Stimulated activated memory B cell treated with anti-CD40 and anti-IgM and Interleukin-4, amounts not matched to agents 10 μg/mL and 1 μg/mL and 100 μg/mL, for 72 hours (primary cell): Measurements from ENCODE around the gene WRNIP1.
A peak's percentile ranks its signal among the peaks of the same experiment; 100 is the strongest.

ENCODE experiments used
- ATAC-seq: fragments of 150-1000 bp; cut with Tn5 transposase; 2 replicates; pipeline ENCODE4 v1.10.0; 2021
- H3K27ac Mint-ChIP-seq: one replicate; pipeline ENCODE4 v1.8.0; 2022; ENCODE audit warnings: mild to moderate bottlenecking, mixed read lengths
- H3K27me3 Mint-ChIP-seq: one replicate; pipeline ENCODE4 v1.8.0; 2022; ENCODE audit warnings: mixed read lengths
- H3K36me3 Mint-ChIP-seq: one replicate; pipeline ENCODE4 v1.8.0; 2022; ENCODE audit warnings: mixed read lengths
- H3K4me1 Mint-ChIP-seq: one replicate; pipeline ENCODE4 v1.8.0; 2022; ENCODE audit warnings: mixed read lengths
- H3K4me3 Mint-ChIP-seq: one replicate; pipeline ENCODE4 v1.8.0; 2022; ENCODE audit warnings: mild to moderate bottlenecking, moderate library complexity, mixed read lengths
- H3K9me3 Mint-ChIP-seq: one replicate; pipeline ENCODE4 v1.8.0; 2022; ENCODE audit warnings: mixed read lengths

WRNIP1 gene

DNA sequence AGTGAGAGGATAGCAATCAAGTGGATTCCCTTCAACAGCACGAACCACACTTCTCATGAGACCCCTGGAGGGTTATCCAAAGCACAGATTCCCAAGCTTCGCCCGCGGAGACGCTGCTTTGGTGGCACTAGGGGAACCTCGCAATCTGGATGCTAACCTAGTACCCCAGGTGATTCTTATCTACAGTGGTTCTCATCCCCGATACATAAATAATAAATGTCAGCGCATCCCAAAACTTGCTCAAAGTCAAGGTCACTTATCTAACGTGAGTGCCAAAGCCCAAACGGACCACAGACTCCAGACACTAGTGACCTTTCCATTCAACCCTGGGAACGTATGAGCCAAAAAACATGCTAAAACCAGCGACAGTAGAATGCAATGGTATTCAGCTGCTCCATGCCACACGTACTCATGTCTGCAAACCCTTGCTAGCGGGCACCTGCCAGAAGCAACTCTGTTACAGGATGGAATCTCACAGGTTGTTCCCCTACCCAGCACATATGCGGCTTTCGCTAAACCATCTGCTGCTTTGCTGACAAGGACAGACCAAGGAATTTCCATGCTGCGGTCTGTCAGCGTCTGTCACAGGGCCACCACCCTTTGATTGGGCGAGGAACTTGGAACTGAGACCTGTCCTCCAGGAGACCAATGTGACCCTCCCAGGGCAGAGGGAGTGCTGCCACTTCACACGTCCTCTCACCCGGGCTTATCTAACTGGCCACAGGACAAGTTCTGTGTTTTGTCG is 31.3 kb upstream of the WRNIP1 start:
- H3K36me3 Mint-ChIP-seq: no peaks in the 10 kb centered on the region
- peaks cover 5% of the 10 kb centered on the region for H3K27me3 Mint-ChIP-seq
- no peak for ATAC-seq
- no peaks in the 10 kb centered on the region for H3K9me3 Mint-ChIP-seq
- peaks cover 10% of the 10 kb centered on the region for H3K4me1 Mint-ChIP-seq
- no peak overlapping the region for H3K4me3 Mint-ChIP-seq
- H3K27ac Mint-ChIP-seq: peak overlapping the region; percentile 88

GRCh38 chr6:2734488-2735166 is 30.6 kb upstream of the WRNIP1 start:
- H3K4me3 Mint-ChIP-seq: no peak overlapping the region
- peaks cover 10% of the 10 kb centered on the region for H3K4me1 Mint-ChIP-seq
- no peak for ATAC-seq
- H3K36me3 Mint-ChIP-seq: no peaks in the 10 kb centered on the region
- H3K27me3 Mint-ChIP-seq: no peaks in the 10 kb centered on the region
- H3K9me3 Mint-ChIP-seq: no peaks in the 10 kb centered on the region
- H3K27ac Mint-ChIP-seq: no peak overlapping the region

- H3K27me3 Mint-ChIP-seq: no peaks in the 10 kb centered on the region
- H3K4me3 Mint-ChIP-seq: no peak overlapping the region
- no peak for ATAC-seq
- peaks cover 8% of the 10 kb centered on the region for H3K4me1 Mint-ChIP-seq
- peaks cover 6% of the 10 kb centered on the region for H3K36me3 Mint-ChIP-seq
- H3K9me3 Mint-ChIP-seq: no peaks in the 10 kb centered on the region
- no peak overlapping the region for H3K27ac Mint-ChIP-seq
Observed at GRCh38 chr6:2737885-2738284, 27.3 kb upstream of the WRNIP1 start.

GRCh38 chr6:2738373-2738979 is 26.7 kb upstream of the WRNIP1 start:
- H3K9me3 Mint-ChIP-seq: no peaks in the 10 kb centered on the region
- no peaks in the 10 kb centered on the region for H3K27me3 Mint-ChIP-seq
- H3K4me1 Mint-ChIP-seq: peaks cover 2% of the 10 kb centered on the region
- peaks cover 6% of the 10 kb centered on the region for H3K36me3 Mint-ChIP-seq
- no peak overlapping the region for H3K4me3 Mint-ChIP-seq
- peak; percentile 53 for ATAC-seq
- H3K27ac Mint-ChIP-seq: no peak overlapping the region

DNA sequence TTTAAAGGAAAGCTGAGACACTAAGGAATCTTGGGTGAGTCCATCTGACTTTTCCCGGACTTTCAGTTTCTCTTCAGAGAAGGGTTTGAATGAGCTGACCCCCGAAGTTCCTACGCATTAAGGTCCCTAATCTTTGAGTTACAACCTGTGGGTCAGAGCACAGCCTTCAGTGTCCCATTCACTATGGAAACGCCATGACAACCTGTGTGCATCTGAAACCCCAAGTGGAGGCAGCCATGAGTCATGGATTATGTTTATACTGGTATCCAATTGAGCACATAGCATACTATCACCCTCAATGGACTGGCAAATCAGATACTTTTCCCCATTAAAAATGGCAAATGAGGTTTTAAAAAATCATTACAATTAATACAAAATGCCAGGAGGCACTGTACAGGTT is 25.9 kb upstream of the WRNIP1 start:
- H3K36me3 Mint-ChIP-seq: peaks cover 6% of the 10 kb centered on the region
- no peak overlapping the region for H3K27ac Mint-ChIP-seq
- ATAC-seq: no peak
- no peaks in the 10 kb centered on the region for H3K27me3 Mint-ChIP-seq
- H3K4me1 Mint-ChIP-seq: no peaks in the 10 kb centered on the region
- H3K4me3 Mint-ChIP-seq: no peak overlapping the region
- no peaks in the 10 kb centered on the region for H3K9me3 Mint-ChIP-seq

DNA sequence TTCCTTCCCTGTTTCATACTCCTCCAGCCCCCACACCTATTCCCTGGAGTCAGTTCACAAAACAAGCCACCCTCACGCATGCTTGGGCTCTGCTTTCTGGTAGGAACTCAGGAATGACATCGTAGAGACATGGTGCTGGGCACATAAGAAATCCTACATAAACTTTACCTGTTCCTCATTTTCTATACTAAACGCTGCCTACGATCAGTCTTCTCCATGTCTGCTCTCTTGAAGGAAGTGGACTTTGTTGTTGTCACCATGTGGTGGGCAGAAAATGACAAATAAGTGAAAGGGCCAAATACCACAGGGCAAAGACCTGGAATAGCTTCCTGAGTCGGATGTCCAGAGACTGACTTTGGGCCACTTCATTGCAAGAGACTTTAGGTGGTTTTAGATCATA is 24.6 kb upstream of the WRNIP1 start:
- no peaks in the 10 kb centered on the region for H3K27me3 Mint-ChIP-seq
- peaks cover 6% of the 10 kb centered on the region for H3K36me3 Mint-ChIP-seq
- no peak overlapping the region for H3K4me3 Mint-ChIP-seq
- no peak for ATAC-seq
- H3K27ac Mint-ChIP-seq: no peak overlapping the region
- no peaks in the 10 kb centered on the region for H3K4me1 Mint-ChIP-seq
- H3K9me3 Mint-ChIP-seq: no peaks in the 10 kb centered on the region

- no peak for ATAC-seq
- no peaks in the 10 kb centered on the region for H3K27me3 Mint-ChIP-seq
- no peaks in the 10 kb centered on the region for H3K9me3 Mint-ChIP-seq
Observed at GRCh38 chr6:2741756-2742155, 23.4 kb upstream of the WRNIP1 start.

DNA sequence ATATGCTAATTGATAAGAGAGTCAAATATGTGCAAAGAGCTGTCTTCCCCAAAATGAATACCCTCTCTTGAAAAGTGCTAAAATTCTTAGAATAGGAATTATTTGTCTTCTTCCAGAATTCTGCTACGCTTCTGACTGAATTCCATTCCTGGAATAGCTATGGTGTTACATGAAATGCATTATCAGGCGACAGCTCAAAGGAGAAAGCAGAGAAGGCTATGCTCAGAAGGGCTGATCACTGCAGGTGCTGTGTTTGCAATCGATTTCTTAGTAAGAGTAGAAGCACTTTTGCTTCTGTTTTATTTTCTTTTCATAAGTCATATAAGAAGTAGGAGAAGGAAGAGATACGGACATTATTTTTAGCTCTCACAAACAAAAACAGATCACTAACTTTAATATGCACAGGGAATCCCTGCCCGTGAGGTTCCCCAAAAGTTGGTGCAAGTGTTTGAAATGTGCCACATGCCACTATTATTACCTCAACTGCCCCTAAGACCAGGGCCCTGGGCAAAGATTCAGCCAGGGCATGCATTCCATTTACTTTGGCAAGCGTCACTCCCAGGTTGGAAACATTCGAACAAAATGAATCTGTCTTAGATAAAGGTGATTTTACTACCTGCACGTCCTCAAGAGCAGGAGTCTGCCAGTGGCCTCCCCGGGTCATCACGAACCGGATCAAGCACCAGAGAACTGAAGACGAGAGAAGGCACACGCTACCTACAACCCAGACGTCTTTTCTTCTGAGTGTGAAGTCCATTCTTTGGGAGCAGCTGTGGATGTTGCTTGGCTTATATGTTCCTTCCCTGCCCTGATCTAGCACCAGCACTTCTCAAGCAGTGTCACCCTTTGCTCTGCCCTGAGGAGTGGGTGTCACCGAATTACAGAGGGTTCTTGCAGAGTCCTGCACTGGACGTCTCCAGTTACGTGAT is 21.6 kb upstream of the WRNIP1 start:
- no peak for ATAC-seq
- Mint-ChIP-seq H3K27ac (no peak overlapping the region), H3K36me3 (peaks cover 6% of the 10 kb centered on the region), H3K27me3 (no peaks in the 10 kb centered on the region), H3K4me3 (no peak overlapping the region), H3K4me1 (no peaks in the 10 kb centered on the region), H3K9me3 (no peaks in the 10 kb centered on the region)

More at GRCh38 chr6:2741756-2742155, 23.4 kb upstream of the WRNIP1 start:
- Mint-ChIP-seq H3K4me1 (no peaks in the 10 kb centered on the region), H3K4me3 (no peak overlapping the region), H3K36me3 (peaks cover 6% of the 10 kb centered on the region), H3K27ac (no peak overlapping the region)

- Mint-ChIP-seq H3K4me1 (no peaks in the 10 kb centered on the region), H3K4me3 (no peak overlapping the region), H3K27ac (no peak overlapping the region), H3K27me3 (no peaks in the 10 kb centered on the region), H3K9me3 (no peaks in the 10 kb centered on the region), H3K36me3 (peaks cover 6% of the 10 kb centered on the region)
- ATAC-seq: no peak
Observed at GRCh38 chr6:2744209-2744771, 20.9 kb upstream of the WRNIP1 start.

DNA sequence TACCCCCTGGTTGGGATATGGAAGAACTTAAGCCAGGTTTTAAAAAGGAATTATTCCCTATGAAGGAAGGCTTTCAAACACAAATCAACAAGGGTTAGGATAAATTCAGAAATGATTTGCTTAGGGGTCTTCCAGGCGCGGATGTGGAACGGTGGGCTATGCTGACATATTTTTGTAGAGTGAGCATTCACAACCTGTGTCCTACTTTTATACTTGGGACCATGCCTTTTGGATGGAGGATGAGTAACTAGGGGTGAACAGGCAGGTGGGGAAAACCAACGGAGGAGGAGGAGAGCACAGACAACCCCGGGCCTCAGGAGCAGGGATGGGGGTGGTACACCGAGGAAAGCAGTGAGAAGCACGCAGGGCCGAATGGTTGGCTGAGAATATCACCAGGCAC is 20.4 kb upstream of the WRNIP1 start:
- Mint-ChIP-seq H3K9me3 (no peaks in the 10 kb centered on the region), H3K27me3 (peaks cover 1% of the 10 kb centered on the region), H3K4me1 (peaks cover 2% of the 10 kb centered on the region), H3K4me3 (no peak overlapping the region), H3K36me3 (peaks cover 6% of the 10 kb centered on the region), H3K27ac (no peak overlapping the region)
- ATAC-seq: no peak

DNA sequence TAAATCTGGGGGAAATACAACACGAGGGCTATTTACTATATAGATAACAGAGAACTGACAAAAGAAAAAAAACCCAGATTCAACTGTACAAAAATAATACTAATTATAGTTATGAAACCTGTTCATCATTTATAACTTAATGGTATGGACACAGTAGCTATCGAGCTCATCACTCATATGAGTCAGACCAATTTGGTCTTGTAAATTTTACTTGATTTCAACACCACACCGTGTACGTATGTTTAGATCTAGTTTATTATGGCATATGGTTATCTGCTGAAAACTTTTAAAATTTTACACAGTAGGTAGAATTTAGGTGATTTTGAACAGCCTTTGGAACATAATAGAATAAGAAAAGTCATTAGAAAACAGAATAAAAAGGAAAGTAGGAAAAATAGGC is 19.9 kb upstream of the WRNIP1 start:
- Mint-ChIP-seq H3K27ac (no peak overlapping the region), H3K9me3 (no peaks in the 10 kb centered on the region), H3K36me3 (peaks cover 6% of the 10 kb centered on the region), H3K4me3 (no peak overlapping the region), H3K4me1 (peaks cover 6% of the 10 kb centered on the region), H3K27me3 (peaks cover 6% of the 10 kb centered on the region)
- no peak for ATAC-seq

GRCh38 chr6:2746557-2747061 is 18.6 kb upstream of the WRNIP1 start:
- Mint-ChIP-seq H3K27me3 (peaks cover 13% of the 10 kb centered on the region), H3K27ac (no peak overlapping the region), H3K9me3 (no peaks in the 10 kb centered on the region), H3K4me3 (no peak overlapping the region), H3K36me3 (peaks cover 6% of the 10 kb centered on the region), H3K4me1 (peaks cover 8% of the 10 kb centered on the region)
- no peak for ATAC-seq

- Mint-ChIP-seq H3K27me3 (peaks cover 13% of the 10 kb centered on the region), H3K9me3 (no peaks in the 10 kb centered on the region), H3K27ac (no peak overlapping the region), H3K4me3 (no peak overlapping the region), H3K4me1 (peaks cover 9% of the 10 kb centered on the region), H3K36me3 (no peaks in the 10 kb centered on the region)
- no peak for ATAC-seq
Observed at GRCh38 chr6:2748183-2748582, 17.0 kb upstream of the WRNIP1 start.

DNA sequence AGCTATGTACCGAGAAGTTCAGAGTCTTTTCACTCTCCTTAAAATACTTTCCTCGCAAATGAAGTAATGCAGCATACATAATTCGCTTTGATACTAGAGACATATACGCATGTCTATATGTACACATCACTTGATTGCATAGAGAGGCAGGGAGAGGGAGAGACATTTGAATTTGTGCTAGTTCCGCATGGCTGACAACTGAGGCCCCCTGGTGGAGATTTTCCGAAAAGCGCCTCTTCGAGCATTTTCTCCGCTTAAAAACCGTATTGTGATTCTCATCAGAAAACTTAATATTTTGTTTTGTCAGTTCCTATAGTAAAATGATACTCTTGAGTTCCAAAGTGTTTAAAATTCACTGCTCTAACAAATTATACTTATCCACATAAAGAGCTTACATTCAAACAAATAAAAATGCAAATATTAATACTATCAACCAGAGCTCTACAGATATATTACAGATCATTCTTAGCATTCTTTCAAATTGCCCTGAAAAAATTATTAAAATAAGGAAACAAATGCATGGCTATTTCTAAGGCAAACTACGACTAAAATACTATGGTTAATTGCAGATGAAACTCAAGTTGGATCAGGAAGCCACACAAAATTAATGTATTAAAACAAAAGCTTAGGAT is 15.1 kb upstream of the WRNIP1 start:
- no peak overlapping the region for H3K27ac Mint-ChIP-seq
- no peak overlapping the region for H3K4me3 Mint-ChIP-seq
- no peaks in the 10 kb centered on the region for H3K36me3 Mint-ChIP-seq
- H3K4me1 Mint-ChIP-seq: peaks cover 16% of the 10 kb centered on the region
- no peak for ATAC-seq
- no peaks in the 10 kb centered on the region for H3K9me3 Mint-ChIP-seq
- peaks cover 13% of the 10 kb centered on the region for H3K27me3 Mint-ChIP-seq
